HUES6 (cell line): ENCODE data around the gene SH3BP4.

Source experiments
- H3K27ac ChIP-seq: 2 replicates; pipeline ENCODE4 v1.7.0; 2013; ENCODE audit warnings: low read depth, mild to moderate bottlenecking, low read length, inconsistent platforms
- H3K27me3 ChIP-seq: 2 replicates; pipeline ENCODE4 v1.6.1; 2013; ENCODE audit warnings: low read length; ENCODE audit not compliant: control insufficient read depth, insufficient read depth
- H3K36me3 ChIP-seq: 2 replicates; pipeline ENCODE4 v1.6.1; 2013; ENCODE audit warnings: low read length; ENCODE audit not compliant: control insufficient read depth, insufficient read depth
- H3K4me1 ChIP-seq: 2 replicates; pipeline ENCODE4 v1.6.1; 2013; ENCODE audit warnings: low read length; ENCODE audit not compliant: control insufficient read depth, insufficient read depth
- H3K4me3 ChIP-seq: 2 replicates; pipeline ENCODE4 v1.5.1; 2013; ENCODE audit warnings: low read depth, low read length
- H3K9ac ChIP-seq: one replicate; pipeline ENCODE4 v1.6.1; 2013; ENCODE audit warnings: mild to moderate bottlenecking, low read length
- H3K9me3 ChIP-seq: 2 replicates; pipeline ENCODE4 v1.6.1; 2013; ENCODE audit warnings: low read depth, low read length; ENCODE audit not compliant: control insufficient read depth, insufficient read depth

Gene SH3BP4

DNA sequence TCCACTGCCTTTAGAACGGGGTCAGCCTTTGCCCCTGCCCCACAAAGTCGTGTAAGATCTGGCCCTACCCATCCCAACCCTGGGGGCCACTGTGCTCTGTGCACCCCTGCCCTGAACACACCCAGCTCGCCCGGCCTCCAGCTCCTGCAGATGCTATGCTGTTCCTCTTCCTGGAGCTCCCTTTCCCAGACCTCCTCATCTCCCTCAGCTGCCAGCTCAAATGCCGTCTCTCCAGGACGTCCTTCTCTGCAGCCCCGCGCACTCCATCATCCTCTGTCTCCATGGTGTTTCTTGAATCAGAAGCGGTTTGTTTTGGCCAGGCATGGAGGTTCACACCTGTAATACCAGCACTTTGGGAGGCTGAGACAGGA lies 94.1 kb downstream of the SH3BP4 start:
- Histone ChIP-seq H3K27me3 (no peaks in the 10 kb centered on the region), H3K27ac (no peak overlapping the region)

DNA sequence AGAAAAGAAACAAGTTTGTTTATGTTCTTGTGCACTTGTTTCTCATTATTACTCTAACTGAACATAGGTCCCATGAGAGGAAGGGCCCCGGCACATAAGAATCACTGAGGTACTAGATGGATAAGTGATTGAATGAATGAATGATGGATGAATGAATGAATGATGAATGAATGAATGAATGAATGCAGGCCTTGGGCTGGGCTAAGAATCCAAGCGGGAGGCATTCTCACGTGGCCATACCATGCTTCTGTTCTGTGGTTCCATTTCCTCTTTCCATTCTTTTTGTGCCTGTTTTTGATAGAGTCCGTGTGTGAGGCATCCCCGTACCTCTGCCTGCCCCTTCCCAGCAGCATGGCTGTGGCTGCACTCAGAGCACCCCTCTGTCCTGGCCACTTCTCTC lies 94.8 kb downstream of the SH3BP4 start:
- Histone ChIP-seq H3K4me1 (peaks cover 7% of the 10 kb centered on the region; the same call in 1 of the 2 replicates), H3K4me3 (no peak overlapping the region), H3K36me3 (peaks cover 51% of the 10 kb centered on the region), H3K9me3 (no peaks in the 10 kb centered on the region), H3K27me3 (no peaks in the 10 kb centered on the region), H3K27ac (no peak overlapping the region), H3K9ac (no peak overlapping the region)

More for the DNA sequence above, 94.1 kb downstream of the SH3BP4 start:
- Histone ChIP-seq H3K9me3 (no peaks in the 10 kb centered on the region), H3K4me3 (no peak overlapping the region), H3K9ac (no peak overlapping the region), H3K4me1 (peaks cover 7% of the 10 kb centered on the region; the same call in 1 of the 2 replicates), H3K36me3 (peaks cover 56% of the 10 kb centered on the region)

DNA sequence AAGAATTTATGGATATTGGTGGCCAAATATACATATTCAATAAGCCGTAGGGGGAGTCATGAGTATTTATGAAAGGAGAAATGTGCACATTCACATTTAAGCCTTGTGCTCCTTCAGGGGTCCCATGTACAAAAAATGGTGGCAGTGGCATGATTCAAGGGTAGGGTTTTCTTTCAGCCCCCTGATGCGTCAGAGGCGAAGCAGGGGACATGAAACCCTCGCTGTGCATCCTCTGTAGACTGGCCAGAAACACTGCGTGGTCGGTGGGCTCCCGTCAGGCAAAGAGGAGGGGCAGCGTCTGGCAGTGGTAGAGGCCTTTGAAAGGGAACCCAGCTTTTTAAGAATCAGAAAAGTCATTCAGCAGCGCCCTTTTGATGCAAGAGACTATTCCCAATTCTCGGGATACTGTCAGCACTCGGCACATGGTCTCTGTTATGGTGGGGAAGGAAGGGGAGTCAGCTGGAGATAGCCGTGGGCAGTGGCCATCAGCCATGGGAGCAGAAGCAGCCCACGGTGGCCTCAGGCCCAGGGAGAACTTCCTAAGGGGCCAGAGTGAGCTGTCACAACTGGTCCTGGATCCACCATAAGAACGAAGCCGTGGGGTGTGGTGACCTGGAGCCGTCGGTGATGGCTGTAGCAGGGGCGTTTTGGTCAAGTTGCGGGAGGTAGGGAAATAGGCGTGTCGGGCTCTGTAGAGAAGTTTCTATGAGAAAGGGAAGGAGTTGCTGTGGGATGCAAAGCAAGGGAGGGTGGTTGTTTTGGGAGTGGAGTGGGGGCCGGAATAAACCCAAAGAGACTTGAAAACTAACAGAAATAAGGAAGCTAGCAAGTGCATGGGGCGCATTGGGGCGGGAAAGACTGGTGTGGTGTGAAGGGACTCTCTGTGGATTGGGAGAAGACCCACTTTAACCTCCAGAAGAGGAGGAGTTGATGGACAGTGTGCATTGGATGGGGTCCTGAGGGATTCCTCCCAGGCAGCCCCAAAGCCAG lies 95.6 kb downstream of the SH3BP4 start:
- peaks cover 7% of the 10 kb centered on the region; the same call in 1 of the 2 replicates for H3K4me1 ChIP-seq
- H3K9me3 ChIP-seq: no peaks in the 10 kb centered on the region
- no peak overlapping the region for H3K9ac ChIP-seq
- no peaks in the 10 kb centered on the region for H3K27me3 ChIP-seq
- peaks cover 50% of the 10 kb centered on the region for H3K36me3 ChIP-seq
- H3K4me3 ChIP-seq: no peak overlapping the region
- H3K27ac ChIP-seq: no peak overlapping the region

DNA sequence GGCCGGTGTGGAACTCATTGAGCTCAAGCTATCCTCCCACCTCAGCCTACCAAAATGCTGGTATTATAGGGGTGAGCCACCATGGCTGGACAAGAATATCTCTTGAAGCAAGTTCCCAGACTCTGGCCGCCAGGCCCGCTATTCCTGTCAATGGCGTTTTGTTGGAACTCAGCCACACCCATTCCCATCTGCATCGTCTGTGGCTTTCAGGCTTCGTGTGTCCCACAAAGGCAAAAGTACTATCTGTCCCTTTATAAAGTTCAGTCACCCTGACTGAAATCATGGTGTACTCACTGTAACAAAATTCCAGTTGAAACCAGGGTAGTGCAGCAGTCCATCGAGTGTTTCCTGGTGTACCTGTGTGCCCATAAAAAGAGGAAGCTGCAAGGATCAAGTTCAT lies 96.7 kb downstream of the SH3BP4 start:
- H3K4me1 ChIP-seq: peaks cover 7% of the 10 kb centered on the region; the same call in 1 of the 2 replicates
- H3K9ac ChIP-seq: no peak overlapping the region
- no peak overlapping the region for H3K27ac ChIP-seq
- H3K36me3 ChIP-seq: peaks cover 53% of the 10 kb centered on the region
- no peaks in the 10 kb centered on the region for H3K9me3 ChIP-seq
- no peak overlapping the region for H3K4me3 ChIP-seq
- no peaks in the 10 kb centered on the region for H3K27me3 ChIP-seq

DNA sequence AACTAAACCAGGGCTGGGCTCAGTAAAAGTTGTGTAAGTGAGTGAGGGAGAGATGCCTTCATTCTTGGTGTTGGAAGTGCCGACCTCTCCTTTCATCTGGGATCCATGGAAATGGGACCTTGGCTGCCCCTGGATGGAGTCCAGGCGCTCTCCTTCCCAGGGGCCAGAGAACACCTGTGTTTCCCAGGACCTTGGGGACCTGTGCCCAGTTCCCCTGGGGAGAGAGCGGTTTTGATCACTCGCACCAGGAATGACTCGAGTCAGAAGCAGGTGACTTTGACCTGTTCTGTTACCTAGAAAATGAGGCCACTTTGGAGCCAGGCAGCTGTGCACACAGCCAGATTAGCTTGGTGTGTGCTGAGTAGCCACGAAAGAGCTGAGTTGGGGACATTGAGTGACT lies 97.3 kb downstream of the SH3BP4 start:
- H3K4me1 ChIP-seq: peaks cover 7% of the 10 kb centered on the region; the same call in 1 of the 2 replicates
- no peak overlapping the region for H3K9ac ChIP-seq
- H3K36me3 ChIP-seq: peaks cover 54% of the 10 kb centered on the region
- no peak overlapping the region for H3K4me3 ChIP-seq
- H3K9me3 ChIP-seq: no peaks in the 10 kb centered on the region
- H3K27ac ChIP-seq: no peak overlapping the region
- H3K27me3 ChIP-seq: no peaks in the 10 kb centered on the region

DNA sequence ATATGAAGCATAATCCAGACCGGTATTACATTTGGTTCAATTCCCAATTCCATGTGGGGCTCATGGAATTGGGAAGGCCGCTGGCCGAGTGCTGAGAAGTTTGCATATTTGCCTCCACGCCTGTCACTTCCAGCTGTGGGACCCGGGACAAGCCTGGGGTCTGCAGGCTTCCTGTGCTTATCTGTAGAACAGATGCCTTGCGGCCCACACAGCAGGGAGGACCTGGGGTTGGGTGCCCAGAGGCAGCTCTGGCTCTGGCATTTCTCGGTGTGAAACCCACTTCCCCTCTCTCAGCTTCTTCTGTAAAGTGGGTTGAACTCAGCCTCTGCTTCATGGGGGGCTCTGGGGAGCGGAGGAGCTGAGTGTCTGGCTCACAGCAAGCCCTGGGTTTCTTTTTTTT lies 97.9 kb downstream of the SH3BP4 start:
- Histone ChIP-seq H3K27me3 (no peaks in the 10 kb centered on the region), H3K9me3 (no peaks in the 10 kb centered on the region), H3K4me1 (peaks cover 7% of the 10 kb centered on the region; the same call in 1 of the 2 replicates), H3K9ac (no peak overlapping the region), H3K27ac (no peak overlapping the region), H3K4me3 (no peak overlapping the region), H3K36me3 (peaks cover 54% of the 10 kb centered on the region)

DNA sequence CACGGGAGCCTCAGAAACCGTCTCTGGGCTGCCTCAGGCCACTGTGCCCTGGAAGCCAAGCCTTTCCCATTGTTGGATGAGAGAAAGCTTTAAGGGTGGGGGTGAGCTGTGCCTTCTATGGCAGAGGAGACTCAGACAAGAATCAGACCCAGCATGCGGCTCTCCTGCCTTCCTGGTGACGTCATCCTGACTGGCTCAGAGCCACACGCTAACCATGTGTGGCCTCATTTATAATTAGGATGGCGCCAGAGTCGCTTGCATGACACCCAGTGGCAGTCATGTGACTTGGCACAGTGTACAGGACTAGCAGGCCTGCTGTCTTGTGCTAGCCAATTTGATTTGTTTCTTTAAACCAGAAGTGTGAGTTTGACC lies 99.1 kb downstream of the SH3BP4 start:
- Histone ChIP-seq H3K4me1 (peaks cover 7% of the 10 kb centered on the region; the same call in 1 of the 2 replicates), H3K4me3 (no peak overlapping the region), H3K9me3 (no peaks in the 10 kb centered on the region), H3K9ac (no peak overlapping the region), H3K27me3 (no peaks in the 10 kb centered on the region), H3K27ac (no peak overlapping the region), H3K36me3 (peaks cover 57% of the 10 kb centered on the region)

DNA sequence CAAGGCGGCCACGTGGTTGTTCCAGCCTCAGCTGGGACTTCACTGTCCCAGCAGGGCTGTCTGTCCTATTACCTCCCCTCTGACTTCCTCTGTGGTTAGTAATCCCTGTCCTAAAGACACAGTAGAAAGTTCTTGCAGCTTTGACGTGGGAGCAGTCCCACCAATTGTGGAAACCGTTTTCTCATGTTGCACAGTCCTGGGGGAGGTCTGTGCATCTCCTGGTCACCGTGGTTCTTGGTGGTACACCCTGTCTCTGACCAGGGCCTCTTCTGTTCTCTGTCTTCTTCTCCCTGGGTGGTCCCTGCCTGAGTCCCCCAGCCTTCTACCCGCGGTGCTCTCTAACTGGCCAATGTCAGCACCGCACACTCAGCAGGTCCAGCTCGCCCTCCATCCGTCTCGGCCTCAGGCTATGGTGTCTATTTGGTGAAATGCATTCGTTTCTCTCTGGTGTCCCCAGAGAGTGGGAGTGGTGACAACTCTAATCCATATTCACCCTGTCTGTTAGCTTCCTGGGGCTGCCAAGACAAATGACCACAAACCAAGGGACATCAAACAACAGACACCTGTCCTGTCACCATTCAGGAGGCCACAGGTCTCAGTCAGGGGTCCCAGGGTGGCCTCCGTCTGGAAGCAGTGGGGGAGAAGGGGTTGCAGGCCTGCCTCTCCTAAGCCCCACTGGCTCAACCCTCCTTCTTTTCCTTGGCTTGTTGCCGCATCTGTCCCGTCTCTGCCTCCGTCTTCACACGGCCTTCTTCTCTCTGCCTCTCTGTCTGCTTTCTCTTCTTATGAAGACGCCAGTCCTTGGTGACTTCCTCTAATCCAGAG lies 99.8 kb downstream of the SH3BP4 start:
- Histone ChIP-seq H3K9ac (no peak overlapping the region), H3K27ac (no peak overlapping the region), H3K9me3 (no peaks in the 10 kb centered on the region), H3K27me3 (no peaks in the 10 kb centered on the region), H3K4me1 (peaks cover 7% of the 10 kb centered on the region; the same call in 1 of the 2 replicates), H3K4me3 (no peak overlapping the region), H3K36me3 (peaks cover 54% of the 10 kb centered on the region)

DNA sequence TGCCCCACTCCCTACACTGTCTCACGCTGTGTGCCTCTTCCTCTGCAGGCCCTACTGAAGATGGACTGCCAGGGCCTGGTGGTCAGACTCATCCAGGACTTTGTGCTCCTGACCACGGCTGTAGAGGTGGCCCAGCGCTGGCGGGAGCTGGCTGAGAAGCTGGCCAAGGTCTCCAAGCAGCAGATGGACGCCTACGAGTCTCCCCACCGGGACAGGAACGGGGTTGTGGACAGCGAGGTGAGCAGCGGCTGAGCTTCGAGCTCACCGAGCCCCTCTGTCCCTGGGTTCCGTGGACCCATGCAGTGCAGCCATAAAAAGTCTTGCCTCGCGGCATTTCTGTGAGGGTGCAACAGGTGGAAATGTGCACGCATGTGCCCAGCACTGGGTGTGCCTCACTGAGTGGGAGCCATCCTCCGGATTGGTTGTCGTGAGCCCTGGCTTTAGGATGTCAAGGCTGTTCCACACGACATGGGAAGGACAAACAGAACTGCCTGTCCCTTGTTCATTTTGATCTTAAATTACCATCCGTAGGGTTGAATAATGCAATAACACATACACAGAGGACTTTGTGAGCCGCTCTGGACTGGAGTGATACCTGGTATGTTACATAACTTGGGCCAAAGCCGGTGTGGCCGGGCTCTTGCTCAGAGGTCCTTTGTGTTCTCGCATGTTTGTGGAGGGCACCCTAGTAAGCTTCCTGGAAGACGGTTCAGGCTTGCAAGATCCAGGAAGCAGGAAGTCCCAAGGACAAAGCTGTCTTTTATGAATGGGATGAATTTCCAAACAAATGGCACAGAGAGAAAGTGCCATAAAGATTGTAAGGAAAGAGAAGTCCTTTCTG lies 100.9 kb downstream of the SH3BP4 start:
- Histone ChIP-seq H3K9ac (no peak overlapping the region), H3K4me3 (no peak overlapping the region), H3K27ac (no peak overlapping the region), H3K9me3 (no peaks in the 10 kb centered on the region), H3K36me3 (peaks cover 47% of the 10 kb centered on the region), H3K27me3 (no peaks in the 10 kb centered on the region), H3K4me1 (peaks cover 7% of the 10 kb centered on the region; the same call in 1 of the 2 replicates)

DNA sequence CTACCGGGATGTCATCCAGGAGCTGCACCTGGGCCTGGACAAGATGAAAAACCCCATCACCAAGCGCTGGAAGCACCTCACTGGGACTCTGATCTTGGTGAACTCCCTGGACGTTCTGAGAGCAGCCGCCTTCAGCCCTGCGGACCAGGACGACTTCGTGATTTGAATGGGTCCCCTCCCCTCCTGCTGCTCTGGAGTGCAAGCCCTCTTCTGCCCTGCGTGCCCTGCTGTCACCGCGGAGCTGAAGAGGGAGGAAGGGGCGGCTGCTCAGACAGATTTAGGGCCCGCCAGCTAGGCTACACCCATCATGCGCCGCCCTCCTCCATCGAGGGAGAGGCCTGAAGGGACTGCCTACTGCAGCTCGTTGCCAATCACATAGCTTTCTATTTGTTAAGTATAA lies 101.8 kb downstream of the SH3BP4 start:
- Histone ChIP-seq H3K27me3 (no peaks in the 10 kb centered on the region), H3K4me1 (peaks cover 7% of the 10 kb centered on the region; the same call in 1 of the 2 replicates), H3K27ac (no peak overlapping the region), H3K9me3 (no peaks in the 10 kb centered on the region), H3K9ac (no peak overlapping the region), H3K36me3 (peaks cover 47% of the 10 kb centered on the region), H3K4me3 (no peak overlapping the region)
